NCI-H1436 treated with DMSO at 0.1 percent for 48 hours (cell line): ENCODE data around the gene PPA1.
"Not testable (repeated sequence)": the region's sequence is repeated elsewhere in the genome, so short reads cannot be mapped to it uniquely, and the experiment has no call there.

Experiments
- DNase-seq: peaks from one replicate; lab custom pipeline; 2025; lab: John Stamatoyannopoulos, UW

PPA1 gene

GRCh38 chr10:70212277-70212676 lies 21.0 kb downstream of the PPA1 start:
- DNase-seq, result no peak

GRCh38 chr10:70206762-70207161 lies 26.5 kb downstream of the PPA1 start:
- no peak for DNase-seq

GRCh38 chr10:70201105-70201504 lies 32.1 kb downstream of the PPA1 start:
- no peak for DNase-seq

- no peak for DNase-seq
Measured at GRCh38 chr10:70198696-70199466, 34.3 kb downstream of the PPA1 start.

GRCh38 chr10:70197235-70197945 lies 35.8 kb downstream of the PPA1 start:
- DNase-seq, result no peak

- no peak for DNase-seq
Measured at GRCh38 chr10:70193391-70193844, 39.8 kb downstream of the PPA1 start.

GRCh38 chr10:70192326-70192968 lies 40.8 kb downstream of the PPA1 start:
- DNase-seq, result no peak

- DNase-seq, result no peak
Measured at GRCh38 chr10:70191972-70192305, 41.3 kb downstream of the PPA1 start.

- no peak for DNase-seq
Measured at GRCh38 chr10:70191161-70191971, 41.9 kb downstream of the PPA1 start.

GRCh38 chr10:70190581-70190980 lies 42.6 kb downstream of the PPA1 start:
- no peak for DNase-seq

- DNase-seq, result no peak
Measured at GRCh38 chr10:70190102-70190501, 43.1 kb downstream of the PPA1 start.

- no peak for DNase-seq
Measured at GRCh38 chr10:70188768-70189167, 44.5 kb downstream of the PPA1 start.

GRCh38 chr10:70186571-70186970 lies 46.7 kb downstream of the PPA1 start:
- no peak for DNase-seq

GRCh38 chr10:70186090-70186489 lies 47.1 kb downstream of the PPA1 start:
- DNase-seq, result no peak

GRCh38 chr10:70183304-70183703 lies 49.9 kb downstream of the PPA1 start:
- DNase-seq, result no peak

- not testable (repeated sequence) for DNase-seq
Measured at GRCh38 chr10:70179209-70179608, 54.0 kb downstream of the PPA1 start.

- DNase-seq, result no peak
Measured at GRCh38 chr10:70178139-70178725, 55.0 kb downstream of the PPA1 start.

GRCh38 chr10:70176441-70176840 lies 56.8 kb downstream of the PPA1 start:
- DNase-seq, result no peak

- no peak for DNase-seq
Measured at GRCh38 chr10:70175516-70175915, 57.7 kb downstream of the PPA1 start.

GRCh38 chr10:70174058-70174741 lies 59.0 kb downstream of the PPA1 start:
- no peak for DNase-seq

GRCh38 chr10:70169649-70170364 lies 63.4 kb downstream of the PPA1 start:
- no peak for DNase-seq
